Measurements from ENCODE around the gene NR3C1. TPM values are rescaled to one million over a fixed set of nuclear protein-coding genes. Genes with fewer than 3 reads are reported as not detected.

Gene NR3C1
- total RNA-seq, 1 experiment from 2014 or later = 31.4 TPM

GRCh38 chr5:143390941-143391340 lies 12.5 kb downstream of the NR3C1 start:
- no peak overlapping the region for H3K27ac ChIP-seq (ENCODE audit: insufficient read length, low read depth, low read length)
- no peak overlapping the region for H4K91ac ChIP-seq (ENCODE audit: insufficient read length, low read depth, low read length)
- no peaks in the 10 kb centered on the region for H3K4me1 ChIP-seq (ENCODE audit: insufficient read depth, low read length)
- H3K23me2 ChIP-seq (ENCODE audit: insufficient read length, low read depth, low read length, poor library complexity, severe bottlenecking) = no peaks in the 10 kb centered on the region
- H3K23ac ChIP-seq (ENCODE audit: insufficient read length, low read depth, low read length) = no peak overlapping the region
- no peak overlapping the region for H3K18ac ChIP-seq (ENCODE audit: insufficient read length, low read depth, low read length)
- H2BK120ac ChIP-seq (ENCODE audit: low read depth, low read length, poor library complexity, severe bottlenecking) = no peak overlapping the region
- TF ChIP-seq CTCF (conservative IDR thresholded peaks at IDR 0.05) = no peak
- no peak overlapping the region for H2BK20ac ChIP-seq (ENCODE audit: low read depth, low read length, poor library complexity, severe bottlenecking)
- Mint-ChIP-seq H3K9me3 (peaks cover 4 to 13% of the 10 kb centered on the region in 2 experiments), H3K27ac (no peak overlapping the region), H3K27me3 (ENCODE audit: low read depth) (no peaks in the 10 kb centered on the region), H3K4me1 (peaks cover 23 to 29% of the 10 kb centered on the region in 2 experiments), H3K36me3 (ENCODE audit: insufficient read depth in 1 of 3, low read depth in 3 of 3) (peaks cover 12 to 17% (median 15%) of the 10 kb centered on the region in 3 experiments), H3K4me3 (no peak overlapping the region)
- no peak overlapping the region for H2AK5ac ChIP-seq (ENCODE audit: insufficient read length, low read length)
- no peak overlapping the region for H3K14ac ChIP-seq (ENCODE audit: insufficient read depth, low read length)
- H3K4ac ChIP-seq (ENCODE audit: low read depth, low read length) = no peak overlapping the region
- H3K79me2 ChIP-seq (ENCODE audit: insufficient read depth, low read length) = no peaks in the 10 kb centered on the region
- no peak for DNase-seq
- H2BK5ac ChIP-seq (ENCODE audit: insufficient read length, low read length) = no peak overlapping the region
- WGBS (ENCODE audit: extremely low coverage, insufficient read length, low lambda C conversion rate) = no CpG with 5 or more reads among the region's 2 CpGs
- no peaks in the 10 kb centered on the region for H3K79me1 ChIP-seq (ENCODE audit: insufficient read depth, low read depth, low read length, poor library complexity, severe bottlenecking)
- no peaks in the 10 kb centered on the region for H4K20me1 ChIP-seq (ENCODE audit: control insufficient read depth, insufficient read depth, insufficient read length)
- H3K27me3 ChIP-seq (ENCODE audit: insufficient read depth, low read length) = no peaks in the 10 kb centered on the region
- H2BK12ac ChIP-seq (ENCODE audit: insufficient read length, low read depth, low read length) = no peak overlapping the region
- no peak overlapping the region for H2BK15ac ChIP-seq (ENCODE audit: low read depth, low read length)
- no peak overlapping the region for H4K5ac ChIP-seq (ENCODE audit: insufficient read length, low read depth, low read length)
- H3K9me3 ChIP-seq (ENCODE audit: control insufficient read depth, low read depth, low read length) = peaks cover 4% of the 10 kb centered on the region
- H3K4me2 ChIP-seq (ENCODE audit: insufficient read depth, insufficient read length, low read length) = no peak overlapping the region
- H4K8ac ChIP-seq (replicated peaks; ENCODE audit: insufficient read length, low read depth, low read length) = no peak overlapping the region
- no peak overlapping the region for H3T11ph ChIP-seq (ENCODE audit: low read length)
- H3K56ac ChIP-seq (ENCODE audit: insufficient read length, low read depth, low read length) = no peak overlapping the region
- H3K9ac ChIP-seq (ENCODE audit: extremely low read depth, insufficient read length, low read length) = no peak overlapping the region
- no peak overlapping the region for H2AFZ ChIP-seq (ENCODE audit: low read length)

All from H9 (cell line).